Kidney epithelial cell (primary cell): ENCODE measurements around the gene TMEM185B. TPM values are rescaled to one million over a fixed set of nuclear protein-coding genes. Genes with fewer than 3 reads are reported as not detected.

ENCODE experiments used
- DNase-seq: peaks from one replicate; pipeline ENCODE4 v3.0.0-alpha.2; 2010; ENCODE audit warnings: low read depth
- H3K27me3 ChIP-seq: 2 replicates; pipeline ENCODE4 v1.6.0; 2011; ENCODE audit warnings: low read length; ENCODE audit not compliant: control insufficient read depth, insufficient read depth
- H3K36me3 ChIP-seq: 2 replicates; pipeline ENCODE4 v1.5.1; 2011; ENCODE audit warnings: low read length; ENCODE audit not compliant: control insufficient read depth, insufficient read depth
- H3K4me3 ChIP-seq: 2 replicates; pipeline ENCODE4 v1.5.1; 2011; ENCODE audit warnings: low read depth, mild to moderate bottlenecking, control low read depth, low read length
- total RNA-seq: library from RNA; depleted of rRNA; stranded (reverse); fragments of >200 nt; gene quantifications from 2 replicates; pipeline ENCODE4 v1.2.3, GENCODE V29; 2015
- TF ChIP-seq, protein P1 (sequence below): IDR thresholded peaks from 2 replicates; pipeline ENCODE4 v1.5.1; 2011; ENCODE audit warnings: mild to moderate bottlenecking, moderate library complexity, low read length, control low read depth, inconsistent platforms; ENCODE audit not compliant: insufficient read depth, poor library complexity, severe bottlenecking

Gene TMEM185B
- total RNA-seq, 1 donor from 2014 or later = 45.2 TPM

DNA sequence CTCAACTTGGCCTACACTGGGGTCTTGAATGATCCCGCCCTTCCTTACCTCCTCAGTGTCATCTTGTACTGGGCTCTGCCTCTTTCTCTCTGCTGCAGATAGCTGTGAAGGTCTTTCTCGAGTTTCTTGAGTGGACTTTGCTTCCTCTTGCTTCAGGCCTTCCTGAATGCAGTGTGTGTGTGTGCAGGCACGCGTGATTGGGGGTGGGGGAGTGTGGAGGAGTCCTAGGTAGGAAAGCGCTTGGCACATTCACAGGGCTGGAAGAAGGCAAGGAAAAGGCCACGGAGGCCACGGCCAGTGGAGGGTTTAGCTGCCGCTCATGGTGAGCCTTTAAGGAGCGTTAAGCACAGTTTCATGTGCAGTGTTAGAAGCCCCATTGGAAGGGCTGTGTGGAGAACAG, 35.0 kb upstream of the TMEM185B start:
- no peak for DNase-seq
- TF ChIP-seq, protein P1, sequence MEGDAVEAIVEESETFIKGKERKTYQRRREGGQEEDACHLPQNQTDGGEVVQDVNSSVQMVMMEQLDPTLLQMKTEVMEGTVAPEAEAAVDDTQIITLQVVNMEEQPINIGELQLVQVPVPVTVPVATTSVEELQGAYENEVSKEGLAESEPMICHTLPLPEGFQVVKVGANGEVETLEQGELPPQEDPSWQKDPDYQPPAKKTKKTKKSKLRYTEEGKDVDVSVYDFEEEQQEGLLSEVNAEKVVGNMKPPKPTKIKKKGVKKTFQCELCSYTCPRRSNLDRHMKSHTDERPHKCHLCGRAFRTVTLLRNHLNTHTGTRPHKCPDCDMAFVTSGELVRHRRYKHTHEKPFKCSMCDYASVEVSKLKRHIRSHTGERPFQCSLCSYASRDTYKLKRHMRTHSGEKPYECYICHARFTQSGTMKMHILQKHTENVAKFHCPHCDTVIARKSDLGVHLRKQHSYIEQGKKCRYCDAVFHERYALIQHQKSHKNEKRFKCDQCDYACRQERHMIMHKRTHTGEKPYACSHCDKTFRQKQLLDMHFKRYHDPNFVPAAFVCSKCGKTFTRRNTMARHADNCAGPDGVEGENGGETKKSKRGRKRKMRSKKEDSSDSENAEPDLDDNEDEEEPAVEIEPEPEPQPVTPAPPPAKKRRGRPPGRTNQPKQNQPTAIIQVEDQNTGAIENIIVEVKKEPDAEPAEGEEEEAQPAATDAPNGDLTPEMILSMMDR = no peak

DNA sequence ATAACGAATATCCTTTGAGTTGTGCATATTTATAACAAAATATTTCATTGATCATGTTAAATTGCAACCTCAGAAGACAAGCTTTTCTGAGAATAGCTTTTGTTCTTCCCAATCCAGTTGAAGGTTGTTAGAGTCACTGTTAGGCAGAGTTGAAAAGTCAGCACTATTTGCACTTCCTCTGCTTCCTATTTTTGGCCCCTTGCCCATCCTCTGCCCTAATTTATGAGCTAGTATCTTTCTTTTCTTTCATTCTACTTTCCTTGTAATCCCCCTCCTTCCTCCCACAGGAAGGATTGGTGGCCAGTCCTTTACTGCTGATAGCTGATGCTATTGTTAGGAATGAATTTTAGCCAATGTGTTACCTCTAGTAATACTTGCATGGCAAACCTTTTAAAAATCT, 34.3 kb upstream of the TMEM185B start:
- TF ChIP-seq, protein P1 = no peak
- Histone ChIP-seq H3K27me3 (no peaks in the 10 kb centered on the region), H3K36me3 (no peaks in the 10 kb centered on the region), H3K4me3 (no peak overlapping the region)
- DNase-seq = no peak

More for the DNA sequence above, 35.0 kb upstream of the TMEM185B start:
- H3K4me3 ChIP-seq = no peak overlapping the region
- H3K36me3 ChIP-seq = no peaks in the 10 kb centered on the region
- H3K27me3 ChIP-seq = no peaks in the 10 kb centered on the region

DNA sequence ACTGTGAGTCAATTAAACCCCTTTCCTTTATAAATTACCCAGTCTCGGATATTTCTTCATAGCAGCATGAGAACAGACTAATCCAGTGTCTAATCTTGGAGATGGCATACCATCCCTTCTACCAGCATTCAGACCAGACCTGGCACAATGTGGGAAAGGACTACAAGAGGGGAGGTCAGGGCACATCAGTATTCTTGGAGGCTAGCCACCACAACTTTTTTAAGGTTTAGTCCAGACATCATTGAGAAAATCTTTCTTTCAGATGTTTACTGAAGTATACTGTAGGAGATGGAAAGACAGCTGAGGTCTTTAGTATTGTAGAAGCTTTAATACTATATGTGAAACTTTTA, 33.4 kb upstream of the TMEM185B start:
- H3K27me3 ChIP-seq = no peaks in the 10 kb centered on the region
- TF ChIP-seq, protein P1 = no peak
- H3K36me3 ChIP-seq = no peaks in the 10 kb centered on the region
- H3K4me3 ChIP-seq = no peak overlapping the region
- no peak for DNase-seq

DNA sequence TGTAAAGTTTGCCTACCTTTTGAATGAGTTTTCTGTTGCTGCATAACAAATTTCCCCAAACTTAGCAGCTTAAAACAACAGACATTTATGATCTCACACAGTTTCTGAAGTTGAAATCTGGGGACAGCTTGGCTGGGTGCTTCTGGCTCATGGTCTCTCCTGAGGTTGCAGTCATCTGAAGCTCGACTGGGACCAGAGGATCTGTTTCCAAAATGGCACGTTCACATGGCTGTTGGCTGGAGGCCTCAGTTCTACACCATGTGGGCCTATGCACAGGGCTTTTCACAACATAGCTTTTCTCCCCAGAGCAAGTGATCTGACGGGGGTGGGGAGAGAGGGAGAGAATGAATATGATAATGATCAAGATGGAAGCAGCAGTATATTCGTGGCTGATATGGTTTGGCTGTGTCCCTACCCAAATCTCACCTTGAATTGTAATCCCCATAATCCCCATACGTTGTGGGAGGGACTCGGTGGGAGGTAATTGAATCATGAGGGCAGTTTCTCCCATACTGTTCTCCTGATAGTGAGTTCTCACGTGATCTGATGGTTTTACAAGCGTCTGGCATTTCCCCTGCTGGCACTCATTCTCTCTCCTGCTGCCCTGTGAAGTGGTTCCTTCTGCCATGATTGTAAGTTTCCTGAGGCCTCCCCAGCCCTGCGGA, 32.9 kb upstream of the TMEM185B start:
- DNase-seq = no peak
- Histone ChIP-seq H3K36me3 (no peaks in the 10 kb centered on the region), H3K4me3 (no peak overlapping the region), H3K27me3 (no peaks in the 10 kb centered on the region)
- TF ChIP-seq, protein P1 = no peak

DNA sequence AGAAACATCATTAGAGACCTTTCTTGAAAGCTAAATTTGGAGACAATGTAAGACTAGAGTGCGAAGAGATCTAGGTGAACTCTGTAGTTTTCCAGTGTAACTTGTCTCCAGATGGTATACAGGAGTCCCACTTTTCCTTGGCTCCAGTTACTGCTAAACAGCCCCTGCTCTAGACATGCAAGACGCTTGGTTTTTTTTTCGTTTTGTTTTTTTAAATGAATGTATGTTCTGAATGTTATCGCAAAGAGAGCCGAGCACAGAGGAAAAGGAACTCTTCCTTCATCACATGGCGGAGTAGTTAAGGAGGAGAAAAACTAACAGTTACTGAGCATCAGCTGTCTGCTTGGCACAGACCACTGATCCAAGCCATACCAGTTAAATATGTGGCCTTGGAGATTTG, 31.9 kb upstream of the TMEM185B start:
- Histone ChIP-seq H3K4me3 (no peak overlapping the region), H3K36me3 (no peaks in the 10 kb centered on the region), H3K27me3 (no peaks in the 10 kb centered on the region)
- TF ChIP-seq, protein P1 = no peak
- DNase-seq = no peak

DNA sequence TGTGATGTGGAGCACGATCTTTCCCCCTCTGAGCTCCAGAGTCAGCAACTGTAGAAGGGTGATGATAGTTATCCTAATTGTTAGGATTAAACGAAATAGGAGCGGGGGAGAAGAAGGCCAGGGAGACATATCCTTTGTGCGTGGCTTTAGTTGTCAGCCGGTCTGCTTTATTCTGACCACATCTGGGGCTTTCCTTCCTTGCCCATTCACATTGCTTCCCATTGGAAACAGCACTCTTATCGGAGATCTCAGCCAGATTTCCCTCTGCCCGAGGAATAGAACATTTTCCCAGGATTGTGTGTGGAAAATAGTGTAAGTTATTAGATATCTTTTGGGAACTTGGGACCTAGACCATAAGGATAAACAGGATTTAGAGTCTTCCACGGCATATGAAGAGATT, 31.0 kb upstream of the TMEM185B start:
- no peak overlapping the region for H3K4me3 ChIP-seq
- H3K27me3 ChIP-seq = no peaks in the 10 kb centered on the region
- TF ChIP-seq, protein P1 = no peak
- no peaks in the 10 kb centered on the region for H3K36me3 ChIP-seq
- no peak for DNase-seq
